GM20431 (cell line): Measurements from ENCODE around the gene RPUSD4.

Experiments
- in situ Hi-C: fragments of 300-500 bp; cut with MseI, MboI; formaldehyde crosslinking; loops from one replicate; pipeline ENCODE4 v1.15.0; 2020; ENCODE audit warnings: low sequenced_read_pairs; ENCODE audit not compliant: unreplicated experiment

RPUSD4 gene

DNA sequence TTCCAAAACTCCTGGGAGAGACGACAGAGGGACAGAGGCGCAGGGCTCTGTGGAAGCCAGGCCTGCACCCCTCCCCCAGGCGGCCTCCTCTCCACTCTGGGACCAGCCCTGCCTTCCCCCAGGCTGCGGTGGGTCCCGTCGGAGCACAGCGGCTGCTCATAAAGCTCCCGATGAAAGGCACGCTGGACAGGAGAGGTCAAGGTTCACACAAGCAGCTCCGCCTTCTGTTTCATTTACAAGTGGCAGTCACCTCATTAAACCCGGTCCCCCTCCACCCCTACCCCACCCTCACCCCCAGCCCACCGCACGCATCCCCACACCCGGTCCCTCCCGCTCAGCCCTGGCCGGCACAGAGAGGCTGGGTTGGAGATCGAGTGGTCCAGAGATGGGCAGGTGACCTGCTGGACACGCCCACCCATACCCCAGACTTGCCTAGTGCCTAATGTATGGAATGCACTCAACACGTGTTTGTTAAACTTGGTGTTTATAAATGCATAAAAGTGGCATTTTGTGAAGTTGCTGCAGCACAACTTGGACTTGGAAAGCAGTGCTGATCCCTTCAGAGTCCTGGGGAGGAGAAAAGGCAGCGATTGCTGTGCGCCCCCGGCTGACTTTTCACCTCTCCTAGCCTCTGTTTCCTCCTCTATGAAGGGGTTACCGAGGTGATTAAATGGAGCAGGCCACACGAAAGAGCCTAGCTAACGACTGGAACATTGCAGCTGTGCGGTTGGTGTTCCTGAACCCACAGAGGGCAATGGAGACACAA is 26.0 kb downstream of the RPUSD4 start:
- in situ Hi-C loops: loop anchor here (10.0 kb wide), 1 partner anchor 261 kb away; no protein-coding TSS in a partner anchor

DNA sequence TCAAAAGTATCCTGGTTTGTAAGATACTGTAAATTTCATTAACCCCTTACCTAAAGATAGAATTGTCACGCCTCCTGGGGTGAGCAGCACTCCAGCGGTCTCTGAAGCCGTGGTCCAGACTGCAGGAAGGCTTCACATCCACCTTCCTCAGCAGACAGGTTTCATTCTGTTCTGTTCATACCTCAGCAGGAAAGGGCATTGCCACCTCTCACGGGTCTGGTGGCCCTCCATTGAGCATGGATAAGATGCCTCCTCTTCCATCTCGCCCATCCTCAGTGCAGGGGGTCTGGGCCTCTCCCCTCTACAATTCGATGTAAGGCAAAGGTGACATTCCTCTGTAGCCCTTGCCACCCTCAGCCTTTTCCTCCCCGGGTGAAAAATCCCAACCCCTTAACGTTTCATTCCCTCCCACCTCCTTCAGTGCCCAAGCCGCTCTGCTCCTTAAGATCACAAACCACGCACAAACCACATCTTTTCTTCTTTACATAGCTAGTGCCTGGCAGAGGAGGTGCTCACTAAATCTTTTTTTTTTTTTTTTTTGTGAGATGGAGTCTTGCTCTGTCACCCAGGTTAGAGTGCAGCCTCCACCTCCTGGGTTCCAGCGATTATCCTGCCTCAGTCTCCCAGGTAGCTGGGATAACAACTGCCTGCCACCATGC is 28.5 kb downstream of the RPUSD4 start:
- in situ Hi-C loops: loop anchor here (10.0 kb wide), 1 partner anchor 258 kb away; no protein-coding TSS in a partner anchor

DNA sequence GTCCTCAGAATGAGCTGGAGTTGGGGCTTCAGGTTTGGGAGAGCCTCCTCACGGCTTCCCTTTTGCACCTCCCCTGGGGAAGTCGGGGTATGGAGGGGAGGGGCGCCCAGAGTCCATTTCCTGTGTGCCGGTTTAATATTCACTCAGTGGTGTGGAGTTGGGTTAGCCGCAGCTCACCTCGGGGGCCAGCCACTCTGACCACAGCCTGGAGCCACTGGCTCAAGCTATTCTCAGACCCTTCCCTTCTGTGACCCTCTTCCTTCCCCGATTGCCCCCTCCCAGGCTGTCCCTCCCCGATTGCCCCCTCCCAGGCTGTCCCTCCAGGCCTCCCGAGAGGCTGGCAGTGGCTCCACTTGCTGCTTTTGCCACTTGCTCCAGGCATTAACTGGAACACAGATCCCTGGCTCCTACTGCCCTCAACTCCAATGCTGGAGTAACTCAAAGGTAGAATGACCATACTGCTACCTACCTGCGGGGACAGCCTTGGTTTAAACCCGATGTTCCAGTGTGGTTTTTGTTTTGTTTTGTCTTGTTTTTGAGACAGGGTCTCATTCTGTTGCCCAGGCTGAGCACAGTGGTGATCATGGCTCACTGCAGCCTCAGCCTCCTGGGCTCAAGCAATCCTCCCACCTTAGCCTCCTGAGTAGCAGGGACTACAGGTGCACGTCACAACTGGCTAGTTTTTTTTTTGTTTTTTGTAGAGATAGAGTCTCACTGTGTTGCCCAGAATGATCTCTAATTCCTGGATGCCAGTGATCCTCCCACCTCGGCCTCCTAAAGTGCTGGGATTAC is 29.3 kb downstream of the RPUSD4 start:
- in situ Hi-C loops: loop anchor here (10.0 kb wide), 1 partner anchor 257 kb away; no protein-coding TSS in a partner anchor

DNA sequence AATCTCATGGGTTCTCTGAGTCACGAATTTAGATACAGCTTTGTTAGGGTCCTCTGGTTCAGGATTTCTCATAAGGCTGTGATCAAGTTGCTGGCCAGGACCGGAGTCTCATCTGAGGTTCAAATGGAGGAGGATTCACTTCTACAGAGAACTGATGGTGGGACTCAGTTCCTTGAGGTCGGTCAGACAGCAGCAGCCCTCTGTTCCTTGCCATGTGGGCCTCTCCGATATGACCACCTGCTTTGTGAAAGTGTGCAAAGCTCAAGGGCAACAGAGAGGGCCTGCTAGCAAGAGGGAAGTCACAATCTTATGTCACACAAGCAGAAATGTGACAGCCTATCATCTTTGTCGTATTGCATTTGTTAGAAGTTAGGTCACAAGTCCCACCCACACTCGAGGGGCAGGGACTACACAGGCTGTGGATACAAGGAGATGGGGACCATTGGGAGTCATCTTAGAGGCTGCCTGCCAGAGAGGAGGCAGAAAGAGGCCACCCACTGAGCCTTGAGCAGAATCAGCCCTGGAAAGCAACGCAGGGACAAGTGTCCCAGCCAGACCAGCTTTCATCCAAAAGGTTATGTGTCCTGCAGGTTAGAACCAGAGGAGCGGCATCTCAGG is 34.5 kb downstream of the RPUSD4 start:
- in situ Hi-C loops: no loop called here

DNA sequence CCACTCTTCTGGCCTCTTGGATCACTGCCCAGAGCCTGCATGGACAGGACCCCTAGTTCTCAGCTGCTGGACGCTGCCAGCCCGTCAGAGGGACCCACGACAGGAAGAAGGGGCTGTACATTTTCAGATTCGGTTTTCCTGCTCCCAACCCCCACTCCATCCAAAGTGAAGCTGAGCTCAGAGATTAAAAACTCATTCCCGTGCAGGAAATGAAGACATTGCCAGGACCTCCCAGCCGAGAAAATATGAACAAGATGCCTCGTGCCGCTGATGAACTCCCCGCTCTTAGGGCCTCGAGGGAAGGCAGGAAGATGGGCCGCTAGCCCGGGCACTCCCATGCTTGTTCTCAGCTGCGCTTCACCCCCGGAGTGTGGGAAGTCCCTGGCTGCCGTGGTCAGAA is 36.1 kb downstream of the RPUSD4 start:
- in situ Hi-C loops: no loop called here

DNA sequence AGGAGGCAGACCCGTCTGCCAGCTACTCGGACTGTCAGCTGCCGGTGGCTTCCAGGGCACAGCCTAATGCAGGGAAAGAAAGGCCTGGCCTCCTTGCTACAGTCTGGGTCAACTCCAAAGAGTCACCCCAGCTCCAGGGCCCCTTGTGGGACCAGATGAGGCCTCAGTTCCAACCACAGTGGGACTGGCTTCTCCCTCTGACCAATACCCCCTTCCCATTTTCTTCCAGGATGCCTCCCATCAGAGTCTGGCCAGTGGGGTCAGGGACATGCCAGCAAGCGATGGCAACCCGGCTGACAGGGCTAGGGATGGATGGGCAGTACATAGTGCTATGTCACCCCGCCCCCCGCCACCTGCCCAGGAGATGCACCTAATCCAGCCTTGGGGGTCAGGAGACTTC is 36.6 kb downstream of the RPUSD4 start:
- in situ Hi-C loops: no loop called here

DNA sequence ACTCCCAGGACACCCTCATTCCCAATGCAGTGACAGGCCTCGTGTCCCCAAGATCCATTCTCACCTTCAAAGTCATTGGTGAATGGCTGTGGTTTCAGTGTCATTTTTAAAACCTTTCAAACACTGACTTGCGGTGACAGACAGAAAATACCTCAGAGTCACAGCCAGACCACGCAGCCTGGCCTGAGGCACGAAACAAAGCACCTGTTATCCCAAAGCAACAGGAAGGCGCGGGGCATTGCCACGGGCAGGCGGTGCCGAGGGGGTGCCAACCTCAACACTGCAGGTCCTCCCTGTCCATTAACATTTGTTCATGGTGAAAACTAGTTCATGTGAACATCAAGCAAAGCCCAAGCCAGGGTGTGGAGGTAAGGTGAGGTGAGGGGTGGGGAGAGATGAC is 38.2 kb downstream of the RPUSD4 start:
- in situ Hi-C loops: no loop called here

- in situ Hi-C loops: no loop called here
Observed at GRCh38 chr11:126172596-126173038, 38.8 kb downstream of the RPUSD4 start.

DNA sequence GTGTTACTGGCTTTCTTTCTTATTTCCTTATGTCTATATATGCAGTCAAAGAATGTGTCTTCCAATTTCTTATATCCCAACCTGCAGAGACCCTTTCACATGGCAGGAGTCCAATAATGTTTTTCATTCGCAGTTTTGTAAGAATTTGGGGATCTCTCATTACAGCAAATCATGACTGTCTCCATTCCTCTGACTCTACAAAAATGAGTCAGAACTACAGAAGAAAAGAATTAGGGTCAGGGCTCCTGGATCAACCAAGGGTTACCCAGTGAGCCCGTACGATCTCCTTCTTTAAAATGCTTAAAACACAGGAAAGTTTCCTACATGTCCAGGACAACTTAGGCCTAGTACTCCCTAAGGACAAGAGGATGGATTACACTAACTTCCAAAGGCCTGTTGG is 42.2 kb downstream of the RPUSD4 start:
- in situ Hi-C loops: no loop called here

GRCh38 chr11:126167488-126167887 is 44.0 kb downstream of the RPUSD4 start:
- in situ Hi-C loops: no loop called here

DNA sequence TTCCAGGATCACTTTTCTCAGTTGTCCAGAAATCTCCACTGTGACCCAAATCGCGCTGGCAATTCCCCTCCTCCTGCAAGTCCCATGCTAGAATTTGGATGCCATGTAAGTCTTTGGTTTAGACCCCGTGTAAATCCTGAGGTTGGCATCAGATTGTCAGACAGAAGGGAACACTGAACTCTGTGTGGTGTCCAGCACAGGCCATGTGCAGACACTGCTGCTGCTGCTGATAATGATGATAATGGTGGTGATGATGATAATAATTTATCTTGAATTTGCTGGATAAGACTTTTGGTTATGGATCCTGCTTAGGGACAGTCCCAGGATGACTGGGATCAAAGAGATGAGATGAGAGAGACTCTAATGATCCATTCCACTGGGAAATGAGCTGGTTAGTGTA is 45.0 kb downstream of the RPUSD4 start:
- in situ Hi-C loops: no loop called here

DNA sequence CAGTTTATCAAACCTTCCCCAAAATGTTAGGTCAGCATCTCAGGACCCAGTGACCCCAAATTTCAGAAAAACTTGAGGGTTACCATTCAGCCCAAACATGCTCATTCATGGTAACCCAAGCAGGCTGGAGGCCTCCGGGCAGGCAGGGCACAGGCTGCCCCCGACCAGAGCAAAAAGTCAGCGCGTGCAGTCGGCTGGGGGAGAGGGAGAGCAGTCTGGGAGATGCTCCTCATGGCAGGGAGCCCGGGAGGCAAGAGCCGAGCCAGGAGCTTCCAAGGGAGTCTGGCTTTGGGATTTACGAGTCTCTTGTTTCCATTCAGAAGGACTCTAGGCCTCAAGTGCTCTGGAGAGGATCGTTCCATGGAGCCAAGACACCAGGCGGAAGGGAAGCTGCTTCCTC is 45.7 kb downstream of the RPUSD4 start:
- in situ Hi-C loops: no loop called here

GRCh38 chr11:126165311-126165720 is 46.1 kb downstream of the RPUSD4 start:
- in situ Hi-C loops: no loop called here

DNA sequence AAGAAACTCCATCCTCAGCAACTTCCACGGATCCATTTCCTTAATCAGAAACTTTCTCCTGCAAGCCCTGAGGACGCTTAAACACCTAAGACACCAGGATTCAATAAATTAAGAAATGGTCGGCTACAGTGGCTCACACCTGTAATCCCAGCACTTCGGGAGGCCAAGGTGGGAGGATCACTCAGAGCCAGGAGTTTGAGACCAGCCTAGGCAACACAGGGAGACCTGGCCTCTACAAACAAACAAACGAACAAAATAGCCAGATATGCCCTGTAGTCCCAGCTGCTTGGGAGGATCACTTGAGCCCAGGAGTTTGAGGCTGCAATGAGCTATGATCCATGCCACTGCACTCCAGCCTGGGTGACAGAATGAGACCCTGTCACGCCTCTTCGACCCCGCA is 46.7 kb downstream of the RPUSD4 start:
- in situ Hi-C loops: no loop called here

DNA sequence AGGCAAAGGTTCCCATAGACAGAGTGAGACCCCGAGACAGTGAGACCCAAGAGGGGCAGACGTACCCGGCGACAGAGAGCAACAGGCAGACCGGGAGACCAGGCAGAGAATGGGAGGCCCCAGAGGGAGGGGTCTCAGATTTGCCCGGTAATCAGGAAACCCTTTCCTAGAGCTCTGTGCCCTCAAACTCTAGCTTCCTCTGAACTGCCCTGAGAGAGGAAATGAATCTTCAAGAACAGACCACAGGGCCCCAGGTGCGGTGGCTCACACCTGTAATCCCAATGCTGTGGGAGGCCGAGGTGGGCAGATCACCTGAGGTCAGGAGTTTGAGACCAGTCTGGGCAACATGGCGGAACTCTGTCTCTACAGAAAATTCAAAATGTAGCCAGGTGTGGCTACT is 47.7 kb downstream of the RPUSD4 start:
- in situ Hi-C loops: no loop called here

DNA sequence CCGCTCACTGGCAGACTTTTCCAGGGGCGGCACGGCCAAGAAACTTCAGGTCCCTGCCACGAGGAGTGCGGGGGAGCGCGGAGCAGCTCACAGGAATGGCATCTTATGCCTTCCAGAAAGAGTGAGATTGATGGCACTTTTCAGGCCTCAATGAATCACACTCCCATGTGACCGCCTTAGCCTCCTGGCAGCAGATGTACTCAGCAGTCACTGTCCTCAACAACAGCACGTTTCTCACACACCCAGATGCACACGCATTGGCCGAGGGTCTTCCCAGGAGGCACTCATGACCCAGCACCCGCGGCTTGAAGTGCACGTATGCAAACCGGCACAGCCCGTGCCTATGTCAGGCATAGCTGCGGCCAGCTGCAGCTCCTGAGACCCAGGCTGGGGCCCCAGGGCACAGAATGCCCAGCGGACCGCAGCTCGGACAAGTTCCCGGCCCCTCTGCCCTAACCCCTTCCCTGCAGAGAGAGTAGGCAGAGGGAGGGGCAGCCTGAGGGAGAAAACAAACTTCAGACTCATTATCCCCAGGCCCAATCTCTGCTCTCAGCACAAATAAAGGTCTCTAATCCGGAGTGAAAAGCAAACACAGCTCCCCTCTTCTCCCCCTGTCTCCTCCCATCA is 48.3 kb downstream of the RPUSD4 start:
- in situ Hi-C loops: no loop called here

DNA sequence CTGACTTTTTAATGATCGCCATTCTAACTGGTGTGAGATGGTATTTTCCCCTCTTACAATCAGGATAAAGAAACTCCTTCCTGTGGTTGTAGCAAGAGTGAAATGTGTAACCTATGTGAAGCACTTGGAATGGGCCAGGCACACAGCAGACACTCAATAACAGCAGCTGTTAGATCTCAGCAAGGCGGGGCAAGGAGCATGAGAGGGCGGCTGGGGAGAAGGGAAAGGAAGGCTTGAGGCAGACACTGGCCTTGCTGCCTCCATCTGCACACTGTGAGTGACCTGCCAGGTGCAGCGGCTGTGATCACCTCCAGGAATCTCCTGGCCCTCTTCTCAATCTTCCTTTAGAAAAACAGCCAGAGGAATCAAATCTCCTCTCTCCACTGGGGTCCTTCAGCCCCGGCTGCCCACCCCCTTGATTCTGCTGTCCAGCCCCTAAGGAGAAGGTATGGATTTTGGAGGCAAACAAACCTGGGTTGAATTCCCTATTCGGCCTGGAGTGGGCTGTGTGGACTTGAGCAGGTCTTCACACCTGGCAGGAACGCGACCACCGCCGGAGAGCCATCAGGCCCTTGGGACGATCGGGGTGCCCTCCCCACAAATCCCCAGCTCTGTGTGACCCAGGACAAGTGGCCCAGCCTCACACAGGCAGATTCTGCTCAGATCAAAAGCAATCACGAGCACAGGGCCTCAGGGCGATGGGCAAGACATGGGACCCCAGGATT is 49.0 kb downstream of the RPUSD4 start:
- in situ Hi-C loops: no loop called here

GRCh38 chr11:126161023-126161391 is 50.4 kb downstream of the RPUSD4 start:
- in situ Hi-C loops: no loop called here

DNA sequence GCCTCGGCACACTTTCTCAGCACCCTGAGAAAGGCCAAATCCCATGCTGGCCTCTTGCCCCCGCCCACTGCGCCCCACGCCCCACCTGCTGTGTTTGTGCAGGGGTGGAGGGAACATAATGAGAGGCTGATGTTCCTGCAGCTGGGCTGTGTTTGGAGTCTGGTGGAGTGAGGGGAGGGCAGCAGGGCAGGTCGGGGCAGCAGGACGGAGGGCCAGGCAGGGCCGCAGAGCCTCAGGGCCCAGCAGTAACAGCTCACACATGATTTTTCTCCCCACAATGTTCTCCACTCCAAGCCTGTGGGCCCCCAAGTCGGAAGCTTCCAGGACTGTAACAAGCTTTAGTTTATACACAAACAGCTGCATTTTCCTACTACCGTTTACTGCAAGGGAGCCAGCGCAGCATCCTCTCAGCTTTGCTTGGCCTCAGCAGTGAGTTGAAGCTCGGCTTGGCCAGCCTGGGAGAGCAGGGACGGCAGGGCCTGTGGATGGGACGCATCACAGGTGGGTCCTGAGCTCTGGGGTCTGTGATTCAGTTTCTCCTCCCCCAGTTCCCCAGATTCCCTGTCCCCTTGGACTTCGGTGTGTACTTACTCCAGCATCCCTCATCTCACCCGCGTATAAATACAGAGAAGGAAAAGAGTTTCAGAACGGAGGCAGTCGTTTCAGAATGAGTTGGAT is 51.0 kb downstream of the RPUSD4 start:
- in situ Hi-C loops: no loop called here
